22Rv1 (cell line): Measurements from ENCODE around the gene HMGN3.

Experiments used
- CTCF ChIP-seq: fragments of 450-650 bp; IDR thresholded peaks from 2 replicates; pipeline ENCODE4 v1.5.1; 2017; ENCODE audit warnings: mild to moderate bottlenecking
- ZFX ChIP-seq: fragments of 450-650 bp; IDR thresholded peaks from 2 replicates; pipeline ENCODE4 v1.6.1; 2017; ENCODE audit warnings: antibody characterized with exemption, borderline replicate concordance

- no peak for TF ChIP-seq CTCF
- no peak for TF ChIP-seq ZFX
These were observed 25.7 kb downstream of the HMGN3 start for GRCh38 chr6:79208816-79209215.
